HEK293 (cell line): ENCODE results near the gene KRT17.

Experiments
- EGR2 ChIP-seq: fragments of 450-650 bp; formaldehyde crosslinking; IDR thresholded peaks from 2 replicates; pipeline ENCODE4 v1.5.1; 2016; ENCODE audit warnings: low read depth, missing biosample characterization, missing genetic modification characterization
- GLIS1 ChIP-seq: fragments of 450-650 bp; formaldehyde crosslinking; IDR thresholded peaks from 2 replicates; pipeline ENCODE4 v1.5.1; 2016; ENCODE audit warnings: missing biosample characterization, missing genetic modification characterization
- HOXC10 ChIP-seq: sonication (generic); formaldehyde crosslinking; IDR thresholded peaks from 2 replicates; pipeline ENCODE4 v1.8.1; 2023; ENCODE audit warnings: mild to moderate bottlenecking, missing genetic modification reagents
- KLF1 ChIP-seq: fragments of 450-650 bp; formaldehyde crosslinking; IDR thresholded peaks from 2 replicates; pipeline ENCODE4 v1.5.1; 2016; ENCODE audit warnings: missing biosample characterization, missing genetic modification characterization
- KLF16 ChIP-seq: fragments of 450-650 bp; formaldehyde crosslinking; IDR thresholded peaks from 2 replicates; pipeline ENCODE4 v1.5.1; 2017; ENCODE audit warnings: missing biosample characterization, missing genetic modification characterization
- KLF17 ChIP-seq: fragments of 450-650 bp; formaldehyde crosslinking; IDR thresholded peaks from 2 replicates; pipeline ENCODE4 v1.5.1; 2016; ENCODE audit warnings: missing biosample characterization, missing genetic modification characterization
- OVOL3 ChIP-seq: fragments of 450-650 bp; formaldehyde crosslinking; IDR thresholded peaks from 2 replicates; pipeline ENCODE4 v1.5.1; 2016; ENCODE audit warnings: missing biosample characterization, missing genetic modification characterization
- PRDM10 ChIP-seq: fragments of 450-650 bp; formaldehyde crosslinking; IDR thresholded peaks from 2 replicates; pipeline ENCODE4 v1.5.1; 2016; ENCODE audit warnings: missing biosample characterization, missing genetic modification characterization
- SALL2 ChIP-seq: fragments of 450-650 bp; formaldehyde crosslinking; IDR thresholded peaks from 2 replicates; pipeline ENCODE4 v1.5.0; 2017; ENCODE audit warnings: missing biosample characterization, mild to moderate bottlenecking, missing genetic modification characterization, borderline replicate concordance
- ZFP41 ChIP-seq: fragments of 450-650 bp; formaldehyde crosslinking; IDR thresholded peaks from 2 replicates; pipeline ENCODE4 v1.5.1; 2016; ENCODE audit warnings: missing biosample characterization, missing genetic modification characterization, borderline replicate concordance
- ZNF112 ChIP-seq: fragments of 450-650 bp; formaldehyde crosslinking; IDR thresholded peaks from 2 replicates; pipeline ENCODE4 v1.5.0; 2017; ENCODE audit warnings: missing biosample characterization, missing genetic modification characterization
- ZNF114 ChIP-seq: fragments of 450-650 bp; formaldehyde crosslinking; IDR thresholded peaks from 2 replicates; pipeline ENCODE4 v1.5.0; 2017; ENCODE audit warnings: missing biosample characterization, missing genetic modification characterization
- ZNF148 ChIP-seq: fragments of 450-650 bp; formaldehyde crosslinking; IDR thresholded peaks from 2 replicates; pipeline ENCODE4 v1.5.0; 2017; ENCODE audit warnings: missing biosample characterization, missing genetic modification characterization, borderline replicate concordance
- ZNF157 ChIP-seq: fragments of 450-650 bp; formaldehyde crosslinking; IDR thresholded peaks from 2 replicates; pipeline ENCODE4 v1.5.1; 2016; ENCODE audit warnings: missing biosample characterization, missing genetic modification characterization
- ZNF223 ChIP-seq: fragments of 450-650 bp; formaldehyde crosslinking; IDR thresholded peaks from 2 replicates; pipeline ENCODE4 v1.5.1; 2016; ENCODE audit warnings: missing biosample characterization, missing genetic modification characterization
- ZNF24 ChIP-seq: fragments of 450-650 bp; formaldehyde crosslinking; IDR thresholded peaks from 2 replicates; pipeline ENCODE4 v1.5.1; 2016; ENCODE audit warnings: missing biosample characterization, missing genetic modification characterization
- ZNF311 ChIP-seq: fragments of 450-650 bp; formaldehyde crosslinking; IDR thresholded peaks from 2 replicates; pipeline ENCODE4 v1.5.1; 2017; ENCODE audit warnings: missing biosample characterization, missing genetic modification characterization, borderline replicate concordance
- ZNF341 ChIP-seq: fragments of 450-650 bp; formaldehyde crosslinking; IDR thresholded peaks from 2 replicates; pipeline ENCODE4; 2016; ENCODE audit warnings: low read depth, missing biosample characterization, missing genetic modification characterization
- ZNF362 ChIP-seq: fragments of 450-650 bp; formaldehyde crosslinking; IDR thresholded peaks from 2 replicates; pipeline ENCODE4 v1.5.1; 2016; ENCODE audit warnings: missing biosample characterization, missing genetic modification characterization
- ZNF398 ChIP-seq: fragments of 450-650 bp; formaldehyde crosslinking; IDR thresholded peaks from 2 replicates; pipeline ENCODE4 v1.5.1; 2017; ENCODE audit warnings: missing biosample characterization, missing genetic modification characterization
- ZNF433 ChIP-seq: fragments of 450-650 bp; formaldehyde crosslinking; IDR thresholded peaks from 2 replicates; pipeline ENCODE4 v1.5.1; 2016; ENCODE audit warnings: missing biosample characterization, missing genetic modification characterization, low read depth
- ZNF621 ChIP-seq: fragments of 450-650 bp; formaldehyde crosslinking; IDR thresholded peaks from 2 replicates; pipeline ENCODE4 v1.5.1; 2017; ENCODE audit warnings: missing biosample characterization, missing genetic modification characterization
- ZNF639 ChIP-seq: fragments of 450-650 bp; formaldehyde crosslinking; IDR thresholded peaks from 2 replicates; pipeline ENCODE4 v1.5.1; 2016; ENCODE audit warnings: missing biosample characterization, missing genetic modification characterization
- ZNF645 ChIP-seq: fragments of 450-650 bp; formaldehyde crosslinking; IDR thresholded peaks from 2 replicates; pipeline ENCODE4; 2016; ENCODE audit warnings: missing biosample characterization, missing genetic modification characterization
- ZNF776 ChIP-seq: fragments of 450-650 bp; formaldehyde crosslinking; IDR thresholded peaks from 2 replicates; pipeline ENCODE4 v1.5.0; 2017; ENCODE audit warnings: missing biosample characterization, missing genetic modification characterization, borderline replicate concordance
- ZNF830 ChIP-seq: fragments of 450-650 bp; IDR thresholded peaks from 2 replicates; pipeline ENCODE4 v1.5.0; 2018; ENCODE audit warnings: missing biosample characterization, missing genetic modification characterization, low read depth, mild to moderate bottlenecking, moderate library complexity

The KRT17 gene

GRCh38 chr17:41651625-41652460, 27.5 kb upstream of the KRT17 start (continued):
- TF ChIP-seq ZNF398 (tag by site-specific recombination) (peak; percentile 33; the same call in 1 of the 2 replicates), EGR2 (no peak), KLF16 (tag by site-specific recombination) (no peak), ZNF341 (no peak), ZNF112 (tag by site-specific recombination) (peak; percentile 56; the same call in 1 of the 2 replicates), ZNF621 (tag by site-specific recombination) (peak; percentile 72; the same call in 1 of the 2 replicates), GLIS1 (no peak), KLF17 (tag by site-specific recombination) (peak; percentile 33; the same call in 1 of the 2 replicates), ZNF639 (tag by site-specific recombination) (no peak), ZNF433 (tag by site-specific recombination) (no peak), ZNF223 (tag by site-specific recombination) (no peak), HOXC10 (no peak), ZNF830 (tag by site-specific recombination) (no peak), ZNF157 (tag by site-specific recombination) (0 out of 2 replicates have a peak, but pooled peaks have one; percentile 28), OVOL3 (tag by site-specific recombination) (no peak), ZNF148 (tag by site-specific recombination) (peak; percentile 93; the same call in 1 of the 2 replicates), ZNF114 (tag by site-specific recombination) (peak; percentile 94; the same call in 1 of the 2 replicates), ZNF24 (no peak), ZFP41 (tag by site-specific recombination) (no peak), ZNF311 (tag by site-specific recombination) (peak; percentile 98), ZNF645 (tag by site-specific recombination) (peak; percentile 27; the same call in 1 of the 2 replicates), ZNF362 (no peak), KLF1 (tag by site-specific recombination) (peak; percentile 57), SALL2 (tag by site-specific recombination) (peak; percentile 72), PRDM10 (tag by site-specific recombination) (no peak), ZNF776 (tag by site-specific recombination) (0 out of 2 replicates have a peak, but pooled peaks have one; percentile 68)
